Caco-2 (cell line): ENCODE results near the gene EOGT. TPM values are rescaled to one million over a fixed set of nuclear protein-coding genes. Genes with fewer than 3 reads are reported as not detected.

Experiments
- BruUV-seq: library from RNA; stranded (reverse); fragments of 400-500 nt; replicated peaks from 2 replicates; lab custom pipeline; 2021; lab: Mats Ljungman, UMichigan
- CTCF ChIA-PET: fragments of 300-600 bp; sonication (Branson Sonifier 250); formaldehyde crosslinking; loops from one replicate; lab custom pipeline; 2022; ENCODE audit warnings: antibody characterized with exemption; lab: Charles Lee
- POLR2A ChIA-PET: fragments of 300-600 bp; sonication (Branson Sonifier 250); formaldehyde crosslinking; loops from one replicate; lab custom pipeline; 2022; ENCODE audit warnings: antibody characterized with exemption; lab: Charles Lee
- DNase-seq, 2 experiments: peaks; one replicate each; pipeline versions ENCODE4 v3.0.0 to v3.0.0-alpha.2; 2020 to 2022
- H3K27me3 ChIP-seq: replicated peaks from 2 replicates; pipeline ENCODE4 v1.6.0; 2011; ENCODE audit warnings: low read length; ENCODE audit not compliant: control insufficient read depth, insufficient read depth
- H3K36me3 ChIP-seq: 2 replicates; pipeline ENCODE4 v1.5.1; 2011; ENCODE audit warnings: low read length; ENCODE audit not compliant: control insufficient read depth, insufficient read depth
- H3K4me1 ChIP-seq: fragments of 250-450 bp; sonication (Bioruptor Pico); 2 replicates; pipeline ENCODE4 v1.5.1; 2020; ENCODE audit warnings: mild to moderate bottlenecking
- H3K4me3 ChIP-seq: 2 replicates; pipeline ENCODE4 v1.5.1; 2011; ENCODE audit warnings: low read depth, mild to moderate bottlenecking, control low read depth, low read length
- H3K9me3 ChIP-seq: fragments of 250-450 bp; sonication (Bioruptor Pico); 2 replicates; pipeline ENCODE4 v1.5.1; 2020; ENCODE audit warnings: mild to moderate bottlenecking, moderate library complexity
- H3K27ac Mint-ChIP-seq: one replicate; pipeline ENCODE4 v1.8.0; 2022; ENCODE audit warnings: mixed read lengths; ENCODE audit not compliant: unreplicated experiment
- H3K27me3 Mint-ChIP-seq: one replicate; pipeline ENCODE4 v1.8.0; 2022; ENCODE audit warnings: mixed read lengths; ENCODE audit not compliant: insufficient read depth, unreplicated experiment
- H3K36me3 Mint-ChIP-seq: one replicate; pipeline ENCODE4 v1.8.0; 2022; ENCODE audit warnings: mild to moderate bottlenecking, mixed read lengths; ENCODE audit not compliant: insufficient read depth, unreplicated experiment
- H3K4me1 Mint-ChIP-seq: one replicate; pipeline ENCODE4 v1.8.0; 2022; ENCODE audit warnings: low read depth, mixed read lengths; ENCODE audit not compliant: unreplicated experiment
- H3K4me3 Mint-ChIP-seq: one replicate; pipeline ENCODE4 v1.8.0; 2022; ENCODE audit warnings: mild to moderate bottlenecking, moderate library complexity, mixed read lengths; ENCODE audit not compliant: unreplicated experiment
- H3K9me3 Mint-ChIP-seq: one replicate; pipeline ENCODE4 v1.8.0; 2022; ENCODE audit warnings: mixed read lengths; ENCODE audit not compliant: unreplicated experiment
- intact Hi-C: fragments of 100-400 bp; cut with micrococcal nuclease; formaldehyde crosslinking; loops from one replicate; pipeline ENCODE4 v1.10.0; 2022; ENCODE audit not compliant: unreplicated experiment
- total RNA-seq: library from RNA; stranded (reverse); gene quantifications from 2 replicates; pipeline ENCODE4 v1.2.3, GENCODE V29; 2022
- TF ChIP-seq, protein P1 (sequence below), 2 experiments: fragments of 200-600 bp in 1 of 2; IDR thresholded peaks; 1 replicate in 1 of 2; 2 replicates in 1 of 2; pipeline versions ENCODE4 v1.5.1 to v1.8.0; 2011 to 2022; ENCODE audit warnings: antibody characterized with exemption in 1 of 2, control low read depth in 1 of 2, inconsistent platforms in 1 of 2, low read depth in 1 of 2, low read length in 1 of 2, mild to moderate bottlenecking in 1 of 2, moderate library complexity in 1 of 2; ENCODE audit not compliant: insufficient read depth in 1 of 2, severe bottlenecking in 1 of 2, unreplicated experiment in 1 of 2

Gene EOGT
- total RNA-seq, 1 experiment from 2014 or later: 16.1 TPM

- H3K27me3 ChIP-seq: no peaks in the 10 kb centered on the region
- TF ChIP-seq, protein P1, sequence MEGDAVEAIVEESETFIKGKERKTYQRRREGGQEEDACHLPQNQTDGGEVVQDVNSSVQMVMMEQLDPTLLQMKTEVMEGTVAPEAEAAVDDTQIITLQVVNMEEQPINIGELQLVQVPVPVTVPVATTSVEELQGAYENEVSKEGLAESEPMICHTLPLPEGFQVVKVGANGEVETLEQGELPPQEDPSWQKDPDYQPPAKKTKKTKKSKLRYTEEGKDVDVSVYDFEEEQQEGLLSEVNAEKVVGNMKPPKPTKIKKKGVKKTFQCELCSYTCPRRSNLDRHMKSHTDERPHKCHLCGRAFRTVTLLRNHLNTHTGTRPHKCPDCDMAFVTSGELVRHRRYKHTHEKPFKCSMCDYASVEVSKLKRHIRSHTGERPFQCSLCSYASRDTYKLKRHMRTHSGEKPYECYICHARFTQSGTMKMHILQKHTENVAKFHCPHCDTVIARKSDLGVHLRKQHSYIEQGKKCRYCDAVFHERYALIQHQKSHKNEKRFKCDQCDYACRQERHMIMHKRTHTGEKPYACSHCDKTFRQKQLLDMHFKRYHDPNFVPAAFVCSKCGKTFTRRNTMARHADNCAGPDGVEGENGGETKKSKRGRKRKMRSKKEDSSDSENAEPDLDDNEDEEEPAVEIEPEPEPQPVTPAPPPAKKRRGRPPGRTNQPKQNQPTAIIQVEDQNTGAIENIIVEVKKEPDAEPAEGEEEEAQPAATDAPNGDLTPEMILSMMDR (IDR thresholded peaks at IDR 0.05; ENCODE audit: insufficient read depth in 1 of 2, low read depth in 1 of 2, low read length in 1 of 2, severe bottlenecking in 1 of 2, unreplicated experiment in 1 of 2): no peak
- no peaks in the 10 kb centered on the region for H3K36me3 Mint-ChIP-seq
- intact Hi-C loops: no loop called here
- no peaks in the 10 kb centered on the region for H3K9me3 Mint-ChIP-seq
- H3K36me3 ChIP-seq: no peaks in the 10 kb centered on the region
- POLR2A ChIA-PET: no interaction called here
- no TSS peak for BruUV-seq
- peaks cover 25% of the 10 kb centered on the region for H3K27me3 Mint-ChIP-seq
- no peak overlapping the region for H3K4me3 ChIP-seq
- H3K4me1 ChIP-seq: no peaks in the 10 kb centered on the region
- no peak for DNase-seq
- H3K9me3 ChIP-seq: no peaks in the 10 kb centered on the region
- CTCF ChIA-PET: no interaction called here
- no peaks in the 10 kb centered on the region for H3K4me1 Mint-ChIP-seq
- H3K27ac Mint-ChIP-seq: no peak overlapping the region
- H3K4me3 Mint-ChIP-seq: no peak overlapping the region
Observed at GRCh38 chr3:68963376-68963775, 50.1 kb downstream of the EOGT start.

- H3K36me3 ChIP-seq: no peaks in the 10 kb centered on the region
- no peak for DNase-seq
- BruUV-seq: no TSS peak
- H3K9me3 ChIP-seq: no peaks in the 10 kb centered on the region
- intact Hi-C loops: no loop called here
- H3K36me3 Mint-ChIP-seq: no peaks in the 10 kb centered on the region
- no peak overlapping the region for H3K27ac Mint-ChIP-seq
- H3K27me3 Mint-ChIP-seq: peaks cover 29% of the 10 kb centered on the region
- no peaks in the 10 kb centered on the region for H3K4me1 ChIP-seq
- H3K27me3 ChIP-seq: no peaks in the 10 kb centered on the region
- TF ChIP-seq, protein P1 (IDR thresholded peaks at IDR 0.05; ENCODE audit: insufficient read depth in 1 of 2, low read depth in 1 of 2, low read length in 1 of 2, severe bottlenecking in 1 of 2, unreplicated experiment in 1 of 2): no peak
- no peak overlapping the region for H3K4me3 ChIP-seq
- ChIA-PET POLR2A (no interaction called here), CTCF (no interaction called here)
- H3K9me3 Mint-ChIP-seq: no peaks in the 10 kb centered on the region
- H3K4me3 Mint-ChIP-seq: no peak overlapping the region
- no peaks in the 10 kb centered on the region for H3K4me1 Mint-ChIP-seq
Observed at GRCh38 chr3:68958932-68959331, 54.6 kb downstream of the EOGT start.

- H3K27me3 Mint-ChIP-seq: peaks cover 29% of the 10 kb centered on the region
- TF ChIP-seq, protein P1 (IDR thresholded peaks at IDR 0.05; ENCODE audit: insufficient read depth in 1 of 2, low read depth in 1 of 2, low read length in 1 of 2, severe bottlenecking in 1 of 2, unreplicated experiment in 1 of 2): no peak
- no peaks in the 10 kb centered on the region for H3K4me1 ChIP-seq
- no peaks in the 10 kb centered on the region for H3K9me3 ChIP-seq
- ChIA-PET POLR2A (no interaction called here), CTCF (no interaction called here)
- no peaks in the 10 kb centered on the region for H3K36me3 ChIP-seq
- no peak overlapping the region for H3K4me3 Mint-ChIP-seq
- no peak overlapping the region for H3K4me3 ChIP-seq
- no peak for DNase-seq
- no peaks in the 10 kb centered on the region for H3K27me3 ChIP-seq
- H3K27ac Mint-ChIP-seq: no peak overlapping the region
- no peaks in the 10 kb centered on the region for H3K4me1 Mint-ChIP-seq
- no peaks in the 10 kb centered on the region for H3K9me3 Mint-ChIP-seq
- no TSS peak for BruUV-seq
- no peaks in the 10 kb centered on the region for H3K36me3 Mint-ChIP-seq
- intact Hi-C loops: no loop called here
Observed at GRCh38 chr3:68957895-68958294, 55.6 kb downstream of the EOGT start.
